Ishikawa (cell line): Measurements from ENCODE around the gene FOXP1.

Source experiments
- CEBPB ChIP-seq: IDR thresholded peaks from 2 replicates; pipeline ENCODE4 v1.6.1; 2012
- CREB1 ChIP-seq: IDR thresholded peaks from 2 replicates; pipeline ENCODE4 v1.6.1; 2012; ENCODE audit warnings: low read depth
- EGR1 ChIP-seq: IDR thresholded peaks from 2 replicates; pipeline ENCODE4 v1.6.1; 2012
- EP300 ChIP-seq: IDR thresholded peaks from 2 replicates; pipeline ENCODE4 v1.6.1; 2012; ENCODE audit warnings: borderline replicate concordance
- FOXM1 ChIP-seq: IDR thresholded peaks from 2 replicates; pipeline ENCODE4 v1.6.1; 2012; ENCODE audit warnings: low read depth, borderline replicate concordance
- NFIC ChIP-seq: IDR thresholded peaks from 2 replicates; pipeline ENCODE4 v1.6.1; 2012
- RAD21 ChIP-seq: IDR thresholded peaks from 2 replicates; pipeline ENCODE4 v1.6.1; 2012; ENCODE audit warnings: low read depth
- REST ChIP-seq: IDR thresholded peaks from 2 replicates; pipeline ENCODE4 v1.6.1; 2012; ENCODE audit warnings: low read depth, mild to moderate bottlenecking
- TAF1 ChIP-seq: IDR thresholded peaks from 2 replicates; pipeline ENCODE4 v1.6.1; 2012; ENCODE audit warnings: low read depth, mild to moderate bottlenecking
- TCF12 ChIP-seq: IDR thresholded peaks from 2 replicates; pipeline ENCODE4 v1.6.1; 2012; ENCODE audit warnings: low read depth
- TEAD4 ChIP-seq: IDR thresholded peaks from 2 replicates; pipeline ENCODE4 v1.6.1; 2012
- USF1 ChIP-seq: IDR thresholded peaks from 2 replicates; pipeline ENCODE4 v1.6.1; 2012
- YY1 ChIP-seq: IDR thresholded peaks from 2 replicates; pipeline ENCODE4 v1.6.1; 2012; ENCODE audit warnings: low read depth
- ZBTB7A ChIP-seq: IDR thresholded peaks from 2 replicates; pipeline ENCODE4 v1.6.1; 2012; ENCODE audit warnings: low read depth
- TF ChIP-seq, protein P1 (sequence below): IDR thresholded peaks from 2 replicates; pipeline ENCODE4 v1.6.1; 2012

The FOXP1 gene

DNA sequence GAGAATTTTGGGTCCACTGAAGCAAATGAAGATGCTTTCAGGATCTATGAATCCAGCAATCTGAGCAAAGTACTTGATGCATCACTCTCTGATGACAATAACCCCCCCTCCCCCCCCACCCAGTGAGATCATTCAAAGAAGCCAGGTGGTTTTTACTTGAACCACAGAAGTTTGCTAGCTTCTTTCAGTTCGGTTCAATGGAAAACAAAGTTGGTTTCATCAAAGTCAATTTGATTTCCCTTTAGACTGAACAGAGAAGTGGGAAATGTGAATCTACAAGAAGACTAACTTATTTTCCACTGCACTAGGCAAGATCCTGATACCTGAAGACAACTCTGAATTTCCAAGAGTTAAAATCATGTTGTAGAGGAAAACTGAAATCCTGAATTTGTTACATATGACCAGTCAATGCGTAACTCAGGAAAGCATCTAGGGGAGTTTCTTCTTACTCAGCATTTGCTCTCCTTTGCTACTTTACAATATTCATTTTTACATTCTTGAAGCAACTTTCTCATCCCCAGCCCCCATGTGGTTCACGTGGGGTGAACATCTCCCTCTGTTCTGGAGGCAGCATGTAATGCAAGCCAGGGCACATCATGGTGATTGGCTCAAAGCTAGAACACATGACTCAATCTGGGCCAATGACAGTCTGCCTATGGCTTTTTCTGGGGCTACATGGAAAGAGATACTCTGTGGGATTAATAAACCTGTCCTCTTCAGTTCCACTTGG lies 572.6 kb downstream of the FOXP1 start:
- TF ChIP-seq, protein P1, sequence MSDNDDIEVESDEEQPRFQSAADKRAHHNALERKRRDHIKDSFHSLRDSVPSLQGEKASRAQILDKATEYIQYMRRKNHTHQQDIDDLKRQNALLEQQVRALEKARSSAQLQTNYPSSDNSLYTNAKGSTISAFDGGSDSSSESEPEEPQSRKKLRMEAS, result no peak
- TF ChIP-seq TEAD4 (no peak), EGR1 (no peak), RAD21 (no peak), CEBPB (no peak), USF1 (no peak), EP300 (no peak), YY1 (no peak), REST (no peak), FOXM1 (no peak), TCF12 (no peak), TAF1 (no peak), NFIC (no peak), CREB1 (no peak)

DNA sequence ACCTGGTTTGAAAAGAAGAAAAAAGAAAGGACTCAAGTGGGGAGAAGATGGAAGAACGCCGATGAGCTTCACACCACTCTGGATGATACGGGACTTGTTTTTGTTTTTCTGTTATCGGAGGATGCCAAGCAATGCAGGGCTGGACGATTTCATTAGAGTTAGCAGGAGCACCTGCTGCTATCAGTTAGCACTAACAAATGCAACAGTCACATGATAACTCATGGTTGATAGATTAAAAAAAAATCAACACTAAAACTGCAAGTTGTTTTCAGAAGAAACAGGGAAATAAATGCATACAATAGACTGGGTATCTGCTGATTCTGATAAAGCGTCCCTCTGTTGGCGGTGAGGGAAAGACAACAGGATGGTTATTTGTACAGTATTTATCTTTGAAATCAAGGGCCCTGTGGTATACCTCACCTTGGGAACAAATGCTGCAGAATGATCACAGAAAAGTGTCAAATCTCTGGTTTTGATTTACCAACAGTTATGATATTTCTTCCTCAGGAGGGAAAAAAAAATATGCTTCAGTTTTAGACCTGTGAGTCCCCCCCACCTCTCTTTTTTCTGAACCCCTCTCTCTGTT lies 575.1 kb downstream of the FOXP1 start:
- TF ChIP-seq TAF1 (no peak), YY1 (no peak), RAD21 (no peak), ZBTB7A (no peak), REST (no peak), USF1 (no peak), NFIC (no peak), TCF12 (no peak), EGR1 (no peak), CREB1 (no peak)

DNA sequence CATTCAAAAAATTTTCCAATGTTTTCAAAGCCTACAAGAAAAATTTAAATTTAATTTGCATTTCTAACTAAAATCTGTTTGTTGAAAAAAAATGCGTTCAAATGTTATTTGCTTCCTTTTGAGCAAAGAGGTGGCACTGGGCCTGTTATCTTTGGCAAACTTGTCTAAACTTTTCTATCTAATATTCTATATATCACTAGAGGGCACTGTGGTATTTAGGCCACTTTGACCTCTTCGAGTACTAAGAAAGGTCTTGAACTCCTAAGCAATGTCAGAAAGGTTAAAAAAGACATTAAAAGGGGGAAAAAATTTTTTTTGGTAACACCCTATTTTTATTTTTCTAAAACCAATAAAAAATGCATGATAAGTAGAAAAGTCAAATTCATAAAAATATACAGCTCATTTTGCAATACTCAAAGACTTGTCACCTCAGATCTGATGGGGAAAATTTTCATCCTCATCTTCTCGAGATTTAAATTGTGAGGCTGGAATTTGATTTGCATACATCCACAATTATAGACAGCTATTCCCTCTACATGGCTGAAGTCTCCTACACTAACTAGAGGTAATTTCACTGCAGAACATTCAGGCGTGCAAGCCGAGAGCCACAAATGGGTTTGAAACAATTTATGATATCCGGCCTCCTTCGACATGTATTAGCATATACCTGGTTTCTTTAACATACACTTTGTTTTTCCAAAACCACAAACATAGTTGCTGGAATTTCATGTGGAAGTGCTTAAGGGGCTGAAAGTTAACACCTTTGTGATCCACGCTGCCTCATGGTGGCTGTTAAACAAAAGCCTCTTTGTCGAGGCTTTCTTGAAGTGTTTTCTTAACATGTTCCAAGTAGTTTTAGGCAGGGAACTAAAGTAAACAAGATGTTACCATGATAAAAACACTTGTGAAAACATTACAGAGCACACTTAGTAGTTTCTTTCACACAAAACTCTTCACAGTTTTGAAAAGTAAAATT lies 576.4 kb downstream of the FOXP1 start:
- TF ChIP-seq REST (no peak), CEBPB (no peak), NFIC (no peak), FOXM1 (no peak), TCF12 (no peak), EP300 (no peak), RAD21 (peak; percentile 56)

GRCh38 chr3:71005702-71006321 lies 577.7 kb downstream of the FOXP1 start:
- TF ChIP-seq CEBPB (no peak), EP300 (no peak), RAD21 (no peak), FOXM1 (no peak), CREB1 (no peak), TCF12 (no peak), YY1 (no peak), TAF1 (no peak), USF1 (no peak), TEAD4 (no peak), ZBTB7A (no peak), NFIC (no peak), REST (no peak), EGR1 (no peak)
- TF ChIP-seq, protein P1, result no peak
